Endometrium (tissue), 2 donors: ENCODE measurements around the gene TUBA3E.
"Not testable (repeated sequence)": the region's sequence is repeated elsewhere in the genome, so short reads cannot be mapped to it uniquely, and the experiment has no call there.

Experiments used
- FAIRE-seq: peaks from 2 replicates; lab custom pipeline; 2012; peaks lifted over from hg19 to GRCh38; lab: Jason Lieb, UNC
- donor health status: control.
- donor health status: control.

Gene TUBA3E

GRCh38 chr2:130191319-130191718, 6.9 kb downstream of the TUBA3E start:
- FAIRE-seq, result not testable (repeated sequence)

DNA sequence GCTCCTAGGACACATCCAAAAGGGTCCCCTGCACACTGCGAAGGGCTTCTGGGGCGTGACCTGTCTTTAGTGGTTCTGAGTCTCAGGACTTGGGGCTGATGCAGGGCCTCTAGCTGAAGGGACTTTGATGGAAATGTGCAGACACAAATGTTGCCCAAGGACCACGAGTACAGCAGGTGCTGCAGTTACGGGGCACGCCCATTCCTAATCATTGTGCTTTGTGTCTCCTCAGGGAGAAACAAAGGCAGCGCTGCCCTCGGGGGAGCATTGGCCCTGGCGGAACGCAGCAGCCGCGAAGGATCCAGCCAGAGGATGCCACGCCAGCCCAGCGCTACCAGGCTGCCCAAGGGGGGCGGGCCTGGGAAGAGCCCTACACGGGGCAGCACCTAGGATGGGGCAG, 8.0 kb downstream of the TUBA3E start:
- no peak for FAIRE-seq

DNA sequence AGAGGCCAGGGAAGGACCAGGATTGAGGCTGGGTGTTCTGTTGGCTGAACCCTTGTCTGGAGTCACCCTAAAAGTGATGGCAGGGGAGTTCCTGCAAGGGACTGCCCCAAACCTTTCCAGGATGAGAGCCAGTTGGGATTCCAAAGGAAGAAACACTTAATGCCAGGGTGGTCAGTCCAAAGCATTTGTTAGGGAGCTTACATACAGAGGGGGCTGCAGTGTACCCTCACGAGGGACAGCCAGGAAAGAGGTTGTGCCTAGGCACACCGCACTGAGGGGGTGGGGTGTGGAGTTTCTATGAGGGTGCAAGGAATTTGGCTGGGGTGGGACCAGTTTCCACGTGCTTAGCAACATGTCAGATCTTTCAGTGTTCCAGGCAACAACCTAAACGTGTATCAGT, 9.3 kb downstream of the TUBA3E start:
- not testable (repeated sequence) for FAIRE-seq

- not testable (repeated sequence) for FAIRE-seq
Observed at GRCh38 chr2:130187859-130188792, 10.1 kb downstream of the TUBA3E start.

GRCh38 chr2:130187268-130187667, 11.0 kb downstream of the TUBA3E start:
- FAIRE-seq, result no peak

DNA sequence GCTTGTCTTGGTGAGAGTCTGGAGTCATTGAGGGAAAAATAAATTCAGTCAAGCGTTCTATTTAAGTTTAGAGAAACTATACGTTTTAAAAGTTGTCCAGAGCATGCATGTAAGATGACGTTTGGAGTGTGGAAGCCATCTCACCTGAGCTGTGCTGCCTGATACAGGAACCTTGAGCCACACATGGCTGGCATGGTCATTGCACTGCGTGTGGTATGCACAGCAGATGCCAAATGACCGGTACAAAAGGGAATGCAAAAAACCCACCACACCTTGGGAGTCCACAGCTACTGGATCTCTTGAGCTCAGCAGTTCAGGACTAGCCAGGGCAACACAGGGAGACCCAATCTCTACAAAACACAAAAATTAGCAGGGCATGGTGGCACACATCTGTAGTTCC, 11.8 kb downstream of the TUBA3E start:
- FAIRE-seq, result no peak

DNA sequence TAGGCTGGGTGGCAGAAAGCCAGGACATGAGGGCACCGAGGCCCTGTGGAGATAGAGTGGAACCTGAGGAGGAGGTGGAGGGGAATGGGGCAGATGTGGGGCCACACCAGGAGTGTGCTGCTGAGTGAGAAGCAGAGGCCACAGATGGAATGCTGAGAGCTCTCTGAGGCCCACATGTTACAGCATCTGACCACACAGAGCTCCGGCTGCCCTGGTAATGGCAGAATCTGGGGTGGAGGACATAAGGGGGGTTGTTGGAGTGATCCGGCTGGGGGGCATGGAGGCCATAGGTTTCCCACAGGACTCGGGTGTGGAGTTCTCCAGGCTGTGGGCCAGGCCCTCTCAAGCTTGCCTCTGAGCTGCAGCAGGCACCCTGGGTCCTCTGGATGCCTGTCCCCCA, 12.3 kb downstream of the TUBA3E start:
- no peak for FAIRE-seq

DNA sequence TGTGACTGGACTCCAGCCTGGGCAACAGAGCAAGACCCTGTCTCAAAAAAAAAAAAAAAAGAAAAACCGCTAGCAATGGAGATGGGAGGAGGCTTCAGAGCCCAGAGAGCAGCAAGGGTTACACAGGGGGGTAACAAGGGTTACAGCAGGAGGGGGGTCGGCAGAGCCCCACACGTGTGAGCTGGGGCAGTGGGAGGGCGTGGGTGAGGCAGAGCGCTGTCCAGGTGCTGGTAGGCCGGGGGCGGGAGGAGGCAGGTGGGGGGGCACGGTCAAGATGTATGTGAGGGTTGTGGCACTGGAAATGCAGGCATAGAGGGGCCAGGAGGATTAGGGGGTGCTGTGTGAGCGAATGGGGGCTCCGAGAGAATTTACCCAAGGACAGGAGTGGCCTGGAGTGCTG, 12.8 kb downstream of the TUBA3E start:
- no peak for FAIRE-seq

DNA sequence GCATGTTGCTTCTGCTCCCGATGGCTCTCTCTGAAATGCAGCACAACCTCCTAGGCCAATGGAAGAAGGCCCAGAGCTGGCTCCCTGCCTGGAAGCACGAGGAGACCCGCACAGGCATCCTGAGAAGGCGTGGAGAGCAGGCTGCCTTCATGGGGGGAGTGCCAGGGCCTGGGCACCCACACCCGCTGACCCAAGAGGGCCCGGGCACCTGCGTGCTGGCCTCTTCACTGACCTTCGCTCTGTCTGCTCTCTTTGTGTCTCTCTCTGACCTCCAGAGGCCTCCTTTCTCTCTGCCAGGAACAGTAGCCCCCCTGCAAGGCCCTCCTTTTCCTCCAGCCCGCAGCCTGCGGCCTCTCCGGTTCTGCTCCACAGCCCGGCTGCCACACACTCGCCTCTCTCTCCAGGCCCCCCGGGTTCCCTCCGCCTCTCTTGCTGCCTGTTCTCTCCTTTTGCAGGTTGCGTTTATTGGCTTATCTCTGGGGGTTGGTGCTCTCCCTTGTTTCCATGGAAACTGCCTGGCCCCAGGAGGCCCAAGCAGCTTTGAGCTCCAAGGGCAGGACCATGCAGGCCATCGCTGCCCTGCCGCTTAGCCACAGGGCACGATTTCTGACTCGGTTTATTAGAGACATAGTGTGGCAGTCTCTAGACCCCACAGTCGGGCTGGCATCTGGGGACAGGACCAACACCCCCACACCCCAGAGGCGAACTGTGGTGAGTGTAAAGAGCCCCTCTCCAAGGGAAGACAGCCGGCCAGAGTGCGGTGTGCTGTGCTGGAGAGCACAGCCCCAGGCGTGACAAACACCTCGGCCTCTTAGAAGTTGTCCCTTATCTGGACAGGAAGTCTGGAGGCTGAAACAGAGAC, 14.5 kb downstream of the TUBA3E start:
- FAIRE-seq, result no peak

DNA sequence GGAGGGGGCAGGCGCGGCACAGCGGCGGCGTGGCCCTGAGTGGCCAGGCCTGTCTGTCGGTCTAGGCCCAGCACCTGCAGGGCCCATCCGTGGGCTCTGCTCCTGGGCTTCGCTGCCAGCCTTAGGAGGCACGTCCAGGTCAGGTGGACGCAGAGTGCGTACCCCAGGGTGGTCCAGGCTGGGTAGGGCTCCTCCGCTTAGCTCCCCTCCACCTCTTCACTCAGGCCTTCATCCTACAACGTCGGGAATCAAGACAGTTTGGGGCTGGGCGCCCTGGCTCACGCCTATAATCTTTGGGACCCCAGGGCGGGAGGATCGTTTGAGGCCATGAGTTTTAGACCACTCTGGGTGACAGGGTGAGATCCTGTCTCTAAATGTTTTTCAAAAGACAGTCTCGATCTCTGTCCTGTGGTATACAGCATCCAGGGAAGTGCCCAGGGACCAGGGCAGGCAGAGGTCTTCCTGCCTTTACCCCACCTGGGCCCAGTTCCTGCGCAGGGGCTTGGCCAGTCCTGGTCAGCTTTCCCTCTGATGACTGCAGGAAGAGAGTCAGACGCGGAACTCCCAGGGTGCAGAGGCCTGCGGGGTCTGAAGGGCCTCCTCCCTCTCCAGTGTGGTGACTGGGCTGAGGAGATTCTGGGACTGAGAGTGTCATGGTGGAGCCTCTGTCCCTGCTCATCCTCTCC, 15.3 kb downstream of the TUBA3E start:
- not testable (repeated sequence) for FAIRE-seq

- not testable (repeated sequence) for FAIRE-seq
Observed at GRCh38 chr2:130181880-130182682, 16.2 kb downstream of the TUBA3E start, which contains the start of gene MZT2B. MZT2B (plus strand) TSS chr2:130182262; CDS start chr2:130182283, 21 bp downstream.

GRCh38 chr2:130181325-130181879, 16.8 kb downstream of the TUBA3E start, which contains the start of gene SMPD4:
SMPD4 (minus strand) TSS chr2:130181602; CDS start chr2:130176592, 5,010 bp downstream.
- FAIRE-seq, result peak; percentile 88

DNA sequence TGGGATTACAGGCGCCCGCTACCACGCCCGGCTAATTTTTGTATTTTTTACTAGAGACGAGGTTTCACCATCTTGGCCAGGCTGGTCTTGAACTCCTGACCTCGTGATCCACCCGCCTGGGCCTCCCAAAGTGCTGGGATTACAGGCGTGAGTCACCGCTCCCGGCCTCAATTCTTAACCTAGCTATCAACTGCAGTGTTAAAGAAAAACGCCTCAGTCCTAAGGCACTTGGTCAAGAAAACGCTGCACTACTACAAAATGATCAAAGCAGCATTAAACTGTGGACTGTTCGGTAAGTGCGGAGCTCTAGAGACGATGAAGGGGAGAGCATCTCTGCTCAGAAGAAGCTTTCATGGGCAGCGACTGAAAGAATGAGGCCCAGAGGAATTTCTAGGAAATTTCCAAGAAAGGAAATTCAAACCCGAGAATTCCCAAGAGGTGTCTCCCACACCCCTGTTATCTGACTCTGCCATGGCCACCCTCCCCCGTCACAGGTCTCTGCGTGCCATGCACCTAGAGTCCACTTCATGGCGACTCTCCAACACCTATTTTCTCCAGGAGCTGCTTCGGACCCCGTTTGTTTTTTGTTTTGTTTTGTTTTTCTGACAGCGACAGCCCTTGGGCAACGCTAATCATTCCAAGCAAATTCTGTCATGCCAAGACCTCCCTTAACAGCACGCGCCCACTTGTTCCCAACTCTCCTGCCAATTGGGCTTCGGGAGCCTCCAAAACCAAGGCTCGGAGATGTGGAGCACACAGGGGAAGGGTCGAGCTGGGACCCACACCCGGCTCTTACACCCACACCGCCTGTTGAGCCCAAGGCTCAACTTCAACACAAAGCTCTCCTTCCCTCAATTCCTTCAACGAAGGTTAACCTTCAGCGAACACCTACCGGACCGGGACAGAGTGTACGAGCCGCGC, 17.6 kb downstream of the TUBA3E start:
- FAIRE-seq, result not testable (repeated sequence)

GRCh38 chr2:130174866-130175265, 23.4 kb downstream of the TUBA3E start:
- FAIRE-seq, result not testable (repeated sequence)

GRCh38 chr2:130169896-130170295, 28.3 kb downstream of the TUBA3E start:
- no peak for FAIRE-seq

- FAIRE-seq, result not testable (repeated sequence)
Observed at GRCh38 chr2:130169163-130169562, 29.1 kb downstream of the TUBA3E start.

DNA sequence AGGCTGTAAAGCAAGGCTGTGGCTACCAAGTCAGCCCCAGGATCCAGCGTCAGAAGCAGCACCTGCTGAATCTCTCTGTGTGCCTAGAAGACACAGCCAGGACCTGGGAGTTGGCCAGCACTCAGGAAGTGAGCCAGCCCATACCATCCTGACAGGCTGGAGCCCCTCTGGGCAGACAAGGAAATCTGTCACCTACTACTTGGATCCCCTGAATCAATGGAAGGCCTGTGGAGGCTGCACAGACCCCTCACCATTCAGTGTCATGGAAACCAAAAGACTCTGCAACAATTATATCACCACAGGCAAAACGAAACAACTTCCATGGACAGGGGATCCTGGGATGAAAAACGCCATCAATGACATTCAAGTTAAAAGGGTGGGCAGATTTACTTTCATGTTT, 31.6 kb downstream of the TUBA3E start:
- FAIRE-seq, result not testable (repeated sequence)

GRCh38 chr2:130165293-130166016, 32.8 kb downstream of the TUBA3E start:
- no peak for FAIRE-seq

DNA sequence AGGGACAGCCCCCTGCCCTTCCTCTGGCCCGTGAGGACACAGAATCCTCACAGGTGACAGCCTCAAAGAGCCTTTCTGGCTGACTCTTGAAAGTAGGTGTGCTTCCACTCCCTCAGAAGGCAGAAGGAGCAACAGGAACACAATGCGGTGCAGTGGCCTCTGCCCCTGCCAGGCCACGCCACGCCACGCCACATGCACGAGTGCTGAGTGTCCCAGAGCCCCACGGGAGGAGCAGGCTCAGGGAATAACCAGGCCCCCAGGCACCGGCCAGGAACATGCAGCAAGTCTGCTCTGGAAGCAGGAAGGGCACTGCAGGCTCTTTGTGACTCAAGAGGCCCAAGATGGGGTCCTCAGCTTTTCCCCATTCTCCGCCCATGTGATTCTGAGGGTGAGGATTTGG, 35.3 kb downstream of the TUBA3E start:
- no peak for FAIRE-seq
